VCaP (cell line): ENCODE data around the gene ERCC4.

ENCODE experiments used
- H3K27ac ChIP-seq: fragments of 450-650 bp; 2 replicates; pipeline ENCODE4 v1.5.1; 2017
- TF ChIP-seq, protein P1 (sequence below): fragments of 450-650 bp; conservative IDR thresholded peaks from 2 replicates; pipeline ENCODE4 v1.5.1; 2017; ENCODE audit warnings: mild to moderate bottlenecking, moderate library complexity

The ERCC4 gene

DNA sequence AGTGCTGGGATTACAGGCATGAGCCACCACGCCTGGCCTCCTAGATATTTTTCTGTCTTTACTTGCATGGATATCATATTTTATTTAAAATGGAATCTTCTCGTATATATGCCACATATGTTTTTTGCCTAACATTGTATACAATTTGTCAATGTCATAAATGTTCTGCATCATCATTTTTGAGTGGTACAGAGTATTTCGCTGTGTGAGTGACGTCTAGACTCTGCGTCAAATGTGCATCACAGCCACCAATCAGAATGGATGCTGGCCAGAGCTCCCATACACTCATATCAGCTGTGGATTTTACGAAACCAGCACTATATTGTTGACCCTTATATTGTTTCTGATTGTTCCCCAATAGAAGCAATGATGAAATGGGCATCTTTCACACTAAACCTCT, 57.2 kb downstream of the ERCC4 start:
- TF ChIP-seq, protein P1, sequence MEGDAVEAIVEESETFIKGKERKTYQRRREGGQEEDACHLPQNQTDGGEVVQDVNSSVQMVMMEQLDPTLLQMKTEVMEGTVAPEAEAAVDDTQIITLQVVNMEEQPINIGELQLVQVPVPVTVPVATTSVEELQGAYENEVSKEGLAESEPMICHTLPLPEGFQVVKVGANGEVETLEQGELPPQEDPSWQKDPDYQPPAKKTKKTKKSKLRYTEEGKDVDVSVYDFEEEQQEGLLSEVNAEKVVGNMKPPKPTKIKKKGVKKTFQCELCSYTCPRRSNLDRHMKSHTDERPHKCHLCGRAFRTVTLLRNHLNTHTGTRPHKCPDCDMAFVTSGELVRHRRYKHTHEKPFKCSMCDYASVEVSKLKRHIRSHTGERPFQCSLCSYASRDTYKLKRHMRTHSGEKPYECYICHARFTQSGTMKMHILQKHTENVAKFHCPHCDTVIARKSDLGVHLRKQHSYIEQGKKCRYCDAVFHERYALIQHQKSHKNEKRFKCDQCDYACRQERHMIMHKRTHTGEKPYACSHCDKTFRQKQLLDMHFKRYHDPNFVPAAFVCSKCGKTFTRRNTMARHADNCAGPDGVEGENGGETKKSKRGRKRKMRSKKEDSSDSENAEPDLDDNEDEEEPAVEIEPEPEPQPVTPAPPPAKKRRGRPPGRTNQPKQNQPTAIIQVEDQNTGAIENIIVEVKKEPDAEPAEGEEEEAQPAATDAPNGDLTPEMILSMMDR: no peak
- H3K27ac ChIP-seq: no peak overlapping the region

DNA sequence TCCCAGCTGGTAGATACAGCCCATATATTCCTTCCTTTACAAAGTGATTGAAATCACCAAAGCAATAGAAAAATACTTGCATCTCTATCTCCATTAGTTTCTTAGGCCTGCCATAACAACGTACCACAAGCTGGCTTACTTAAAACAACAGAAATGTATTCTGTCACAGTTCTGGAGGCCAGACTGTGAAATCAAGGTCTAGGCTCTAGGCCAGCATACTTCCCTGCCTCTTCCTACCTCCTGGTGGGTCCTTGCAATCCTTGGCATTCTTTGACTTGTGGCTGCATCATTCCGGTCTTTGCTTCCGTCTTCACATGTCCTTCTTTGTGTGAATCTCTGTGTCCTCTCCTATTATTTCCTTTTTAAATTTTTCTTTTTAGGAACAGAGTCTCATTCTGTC, 62.5 kb downstream of the ERCC4 start:
- TF ChIP-seq, protein P1: no peak
- H3K27ac ChIP-seq: no peak overlapping the region

DNA sequence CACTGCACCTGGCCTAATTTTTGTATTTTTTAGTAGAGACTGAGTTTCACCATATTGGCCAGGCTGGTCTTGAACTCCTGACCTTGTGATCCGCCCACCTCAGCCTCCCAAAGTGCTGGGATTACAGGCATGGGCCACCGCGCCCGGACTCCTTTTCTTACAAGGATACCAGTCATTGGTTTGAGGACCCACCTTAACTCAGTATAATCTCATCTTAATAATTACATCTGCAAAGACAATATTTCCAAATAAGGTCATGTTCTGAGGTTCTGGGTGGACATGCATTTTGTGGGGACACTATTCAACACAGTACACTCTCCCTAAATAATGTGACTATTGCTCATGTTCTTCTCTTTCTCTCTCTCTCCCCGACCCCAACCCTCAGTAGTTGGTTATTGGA, 63.7 kb downstream of the ERCC4 start:
- TF ChIP-seq, protein P1: no peak
- H3K27ac ChIP-seq: peak overlapping the region; percentile 49

DNA sequence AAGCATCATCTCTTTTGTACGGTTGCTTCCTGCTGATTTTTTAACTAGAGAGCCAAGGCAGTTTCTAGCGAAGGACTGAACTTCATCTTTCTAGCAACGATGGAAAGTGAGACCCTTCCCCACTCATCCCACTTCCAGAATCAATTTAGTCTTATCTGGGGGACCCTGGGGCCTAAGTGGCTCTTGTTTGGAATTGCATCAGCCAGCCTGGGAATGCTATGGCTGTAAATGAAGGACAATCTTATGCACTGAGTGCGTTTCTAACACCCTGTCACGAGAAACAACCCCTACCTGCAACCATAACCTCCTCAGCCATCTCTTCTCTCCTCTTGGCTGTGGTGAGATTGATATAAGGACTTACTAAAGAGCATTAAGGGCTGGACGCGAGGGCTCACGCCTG, 64.8 kb downstream of the ERCC4 start:
- H3K27ac ChIP-seq: peak overlapping the region; percentile 49
- TF ChIP-seq, protein P1: no peak

DNA sequence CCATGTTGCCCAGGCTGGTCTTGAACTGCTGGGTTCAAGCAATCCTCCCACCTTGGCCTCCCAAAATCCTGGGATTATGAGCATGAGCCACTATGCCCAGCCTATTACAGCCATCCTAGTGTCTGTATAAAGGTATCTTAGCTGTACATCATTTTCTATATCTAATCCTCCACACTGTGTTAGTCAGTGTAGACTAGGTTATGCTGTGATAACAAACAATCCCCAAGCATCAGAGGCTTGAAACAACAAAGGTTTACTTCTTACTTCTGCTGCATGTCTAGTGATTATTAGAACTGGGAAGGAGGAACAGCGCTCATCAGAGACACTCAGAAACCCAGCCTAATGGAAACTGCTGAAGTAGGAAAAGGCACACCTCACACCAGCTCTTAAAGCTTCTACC, 68.1 kb downstream of the ERCC4 start:
- H3K27ac ChIP-seq: no peak overlapping the region
- TF ChIP-seq, protein P1: no peak

DNA sequence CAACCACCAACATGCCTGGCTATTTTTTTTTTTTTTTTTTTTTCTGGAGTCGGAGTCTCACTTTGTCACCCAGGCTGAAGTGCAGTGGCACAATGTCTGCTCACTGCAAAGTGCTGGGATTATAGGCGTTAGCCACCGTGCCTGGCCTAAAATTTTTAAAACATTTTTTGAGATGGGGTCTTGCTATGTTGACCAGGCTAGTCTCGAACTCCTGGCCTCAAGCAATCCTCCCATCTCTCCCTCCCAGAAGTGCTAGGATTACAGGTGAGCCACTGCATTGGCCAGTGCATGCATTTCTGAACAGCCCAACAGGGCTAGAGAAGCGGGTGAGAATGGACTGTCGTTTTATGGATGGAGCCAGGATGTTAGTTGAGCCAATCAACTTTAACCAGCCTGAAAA, 72.4 kb downstream of the ERCC4 start:
- H3K27ac ChIP-seq: no peak overlapping the region
- TF ChIP-seq, protein P1: no peak

DNA sequence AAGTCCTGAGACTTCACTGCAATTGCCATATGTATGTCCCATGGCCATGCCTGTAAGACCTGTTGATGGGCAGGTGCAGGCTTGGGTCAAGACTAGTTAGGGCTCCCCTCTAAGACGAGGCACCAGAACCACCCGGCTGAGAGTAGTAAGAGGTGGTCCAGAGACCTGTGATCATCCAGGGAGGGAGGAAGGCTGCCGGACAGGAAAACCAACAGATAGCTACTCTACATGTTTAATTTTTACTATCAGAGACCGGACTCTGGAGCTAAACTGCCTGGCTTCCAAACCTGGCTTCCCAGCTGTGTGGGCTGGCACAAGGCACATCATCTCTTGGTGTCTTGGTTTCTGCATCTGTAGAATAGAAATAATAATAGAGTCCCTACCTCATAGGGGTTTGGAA, 73.0 kb downstream of the ERCC4 start:
- TF ChIP-seq, protein P1: no peak
- H3K27ac ChIP-seq: no peak overlapping the region
